GOT3 (cell line): ENCODE results near the gene COX6B2.
"Not testable (repeated sequence)": the region's sequence is repeated elsewhere in the genome, so short reads cannot be mapped to it uniquely, and the experiment has no call there.

ENCODE experiments used
- DNase-seq: peaks from one replicate; lab custom pipeline; 2025; ENCODE audit warnings: mixed read lengths; lab: John Stamatoyannopoulos, UW

Gene COX6B2

GRCh38 chr19:55354698-55355212, at the start of gene COX6B2:
TSS of gene COX6B2 (minus strand) at chr19:55354719. CDS start at chr19:55354521, 198 bp downstream.
- no peak for DNase-seq

DNA sequence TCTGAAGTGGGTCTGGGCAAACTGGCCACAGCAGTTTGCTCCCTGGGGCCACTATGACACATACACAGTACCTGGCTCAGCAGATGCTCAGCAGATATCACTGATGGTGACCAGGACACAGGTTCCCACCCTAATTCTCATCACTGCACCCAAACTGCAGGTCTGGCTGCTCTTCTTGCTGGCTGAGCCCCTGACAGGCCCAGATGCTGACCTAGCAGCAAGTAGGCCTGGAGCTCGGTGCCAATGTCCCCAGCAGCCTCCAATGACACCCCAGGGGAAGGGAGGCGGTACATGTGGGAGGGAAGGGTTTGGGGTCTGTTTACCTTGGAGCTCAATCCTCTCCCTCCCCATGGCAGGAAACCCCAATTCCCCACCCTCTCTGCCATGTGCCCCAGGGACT, 48.0 kb upstream of the COX6B2 start:
- no peak for DNase-seq

- DNase-seq: not testable (repeated sequence)
Observed at GRCh38 chr19:55401390-55401789, 46.9 kb upstream of the COX6B2 start.

GRCh38 chr19:55400281-55401087, 46.0 kb upstream of the COX6B2 start:
- DNase-seq: no peak

GRCh38 chr19:55398200-55398925, 43.8 kb upstream of the COX6B2 start:
- DNase-seq: no peak

DNA sequence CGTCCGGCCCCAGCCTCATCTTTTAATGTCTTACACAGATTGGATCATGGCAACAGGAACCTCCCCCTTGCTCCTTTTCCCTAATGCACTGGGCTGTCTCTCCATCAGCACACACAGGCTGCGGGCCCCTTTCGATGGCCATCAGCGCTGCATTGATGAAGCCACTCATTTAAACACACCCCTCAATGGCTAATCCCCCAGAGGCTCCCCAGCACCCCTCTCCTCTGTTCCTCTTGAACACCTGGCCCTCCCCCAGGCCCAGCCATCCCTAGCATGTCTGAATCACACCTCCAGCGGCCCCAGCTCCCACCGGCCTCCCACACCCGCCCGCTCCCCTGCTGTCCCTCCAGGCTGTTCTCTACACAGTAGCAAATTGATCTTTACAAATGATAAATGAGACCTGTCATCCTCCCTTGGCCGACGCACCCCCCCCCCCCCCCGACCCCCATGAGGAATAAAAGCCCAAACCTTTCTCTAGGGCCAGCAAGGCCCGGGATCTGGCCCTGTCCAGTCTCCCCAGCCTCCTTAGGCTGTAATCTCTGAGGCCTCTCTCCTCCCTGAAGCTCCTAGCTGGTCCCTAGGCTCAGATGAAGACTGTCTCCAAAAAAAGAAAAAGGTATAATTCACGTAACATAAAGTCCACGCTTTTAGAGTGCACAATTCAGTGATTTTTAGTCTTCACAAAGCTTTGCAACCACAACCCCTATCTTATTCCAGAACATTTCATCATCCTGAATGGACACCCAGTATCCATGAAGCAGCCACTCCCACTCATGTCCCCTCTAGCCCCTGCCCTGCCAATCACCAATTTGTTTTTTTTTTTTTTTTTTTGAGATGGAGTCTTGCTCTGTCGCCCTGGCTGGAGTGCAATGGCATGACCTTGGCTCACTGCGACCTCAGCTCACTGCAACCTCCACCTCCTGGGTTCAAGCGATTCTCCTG, 38.6 kb upstream of the COX6B2 start:
- no peak for DNase-seq

GRCh38 chr19:55391702-55392615, 37.4 kb upstream of the COX6B2 start:
- no peak for DNase-seq

GRCh38 chr19:55391191-55391670, 36.7 kb upstream of the COX6B2 start:
- no peak for DNase-seq

- no peak for DNase-seq
Observed at GRCh38 chr19:55390461-55390880, 36.0 kb upstream of the COX6B2 start.

GRCh38 chr19:55389386-55390317, 35.1 kb upstream of the COX6B2 start:
- DNase-seq: no peak

- no peak for DNase-seq
Observed at GRCh38 chr19:55387736-55388497, 33.4 kb upstream of the COX6B2 start.

DNA sequence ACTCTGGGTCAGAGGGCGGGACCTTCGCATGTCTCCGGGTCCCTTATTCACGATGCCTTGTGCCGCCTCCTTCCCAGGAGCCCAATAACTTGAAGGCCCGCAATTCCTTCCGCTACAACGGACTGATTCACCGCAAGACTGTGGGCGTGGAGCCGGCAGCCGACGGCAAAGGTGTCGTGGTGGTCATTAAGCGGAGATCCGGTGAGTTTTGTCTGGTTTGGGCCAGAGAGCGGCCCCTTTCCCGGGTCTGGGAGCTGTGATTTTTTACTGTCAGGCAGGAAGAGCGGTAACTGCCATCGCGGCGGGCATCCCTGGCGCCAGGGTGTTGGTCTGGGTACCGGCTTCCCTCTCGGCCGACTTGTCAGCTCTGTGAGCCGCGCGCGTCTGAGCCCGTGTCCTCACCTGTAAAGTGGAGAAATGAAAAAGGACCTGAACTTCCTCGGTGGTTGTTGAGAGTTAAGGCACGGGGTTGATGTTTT, 32.0 kb upstream of the COX6B2 start:
- no peak for DNase-seq

GRCh38 chr19:55385724-55386492, 31.4 kb upstream of the COX6B2 start, which contains the start of gene RPL28:
TSS of gene RPL28 (plus strand) at chr19:55385932. CDS start at chr19:55386358, 426 bp downstream.
- DNase-seq: peak; percentile 89

DNA sequence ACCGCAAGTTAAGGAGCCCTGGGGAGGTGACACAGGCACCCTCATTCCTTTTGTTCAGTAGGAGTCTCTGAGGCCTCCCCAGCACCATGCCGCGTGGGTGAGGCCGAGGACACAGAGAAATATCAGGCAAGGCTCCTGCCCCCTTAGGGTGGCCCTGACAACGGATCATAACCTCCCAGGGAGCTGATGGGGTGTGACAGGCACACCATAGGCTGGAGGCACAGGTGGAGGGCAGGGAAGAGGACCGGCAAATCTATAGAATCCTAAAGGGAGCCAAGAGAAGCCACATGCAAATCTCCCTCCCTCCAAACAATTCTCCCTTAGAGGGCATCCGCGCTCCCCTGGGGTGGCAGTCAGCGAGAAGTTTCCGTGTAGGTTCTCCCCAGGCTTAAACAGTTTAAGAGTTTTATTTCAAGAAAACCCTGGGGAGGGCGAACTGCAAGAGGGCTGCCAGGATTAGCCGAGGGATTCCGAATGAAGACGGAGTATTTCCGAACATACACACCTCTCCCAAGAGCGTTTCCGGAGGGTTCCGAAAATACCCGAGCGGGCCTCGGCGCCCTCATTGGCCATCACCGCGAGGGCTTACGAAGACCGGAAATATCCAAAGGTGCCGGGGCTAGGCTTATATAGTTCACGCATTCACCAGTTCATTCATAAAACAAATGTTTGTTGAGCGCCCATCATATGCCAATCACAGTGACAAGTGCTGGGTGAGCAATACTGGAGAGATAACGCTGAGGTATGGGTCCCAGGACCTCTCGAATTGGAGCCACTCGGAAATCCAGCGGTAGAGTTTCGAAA, 30.6 kb upstream of the COX6B2 start:
- DNase-seq: peak; percentile 72

DNA sequence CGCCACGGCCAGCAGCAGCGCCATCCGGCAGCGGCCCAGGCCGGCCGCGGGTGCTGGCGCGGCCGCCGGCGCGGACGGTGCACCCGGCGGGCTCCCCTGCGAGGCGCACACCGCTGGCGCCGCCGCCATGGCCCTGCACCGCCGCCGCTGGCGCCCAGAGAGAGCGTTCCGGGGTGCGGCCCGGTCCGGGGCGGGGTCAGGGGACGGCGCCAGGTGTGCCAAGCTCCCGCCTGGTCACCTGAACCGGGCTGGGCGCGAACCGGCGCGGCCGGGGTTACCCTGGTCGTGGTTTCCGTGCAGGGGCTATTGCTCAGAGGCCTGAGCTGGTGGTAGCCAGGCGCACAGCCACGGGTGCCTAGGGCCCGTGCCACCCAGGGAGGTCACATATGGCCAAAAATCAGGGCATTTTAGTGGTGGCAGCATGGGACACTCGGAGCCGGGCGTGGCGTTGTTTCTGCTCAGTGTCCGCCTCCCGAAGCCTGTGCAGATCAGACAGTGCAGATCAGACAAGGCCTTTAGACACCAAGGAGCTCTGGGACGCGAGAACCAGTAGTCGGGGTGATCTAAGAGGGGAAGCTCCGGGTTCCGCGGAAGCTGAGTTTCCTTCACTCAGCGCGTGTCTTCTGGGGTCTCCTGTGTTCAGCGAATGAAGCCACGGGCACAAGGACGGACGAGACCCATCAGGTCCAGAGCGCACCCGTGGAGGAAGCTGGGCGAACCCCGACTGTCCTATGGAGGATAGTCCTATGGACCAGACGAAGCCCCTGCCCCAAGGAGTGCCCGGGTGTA, 29.8 kb upstream of the COX6B2 start, which contains the start of gene TMEM238:
TMEM238 (minus strand) TSS at position 162 of the 789 bp plus-strand sequence; CDS start at position 129, 33 bp downstream.
- DNase-seq: no peak
